Activated T-cell treated with anti-CD3 and anti-CD28 coated beads for 24 hours (primary cell): Measurements from ENCODE around the gene DYNLL2.
A peak's percentile ranks its signal among the peaks of the same experiment; 100 is the strongest.
"Not testable (repeated sequence)": the region's sequence is repeated elsewhere in the genome, so short reads cannot be mapped to it uniquely, and the experiment has no call there.

Experiments
- DNase-seq: peaks from one replicate; pipeline ENCODE4 v3.0.0-alpha.2; 2020; ENCODE audit warnings: low read depth

DYNLL2 gene

DNA sequence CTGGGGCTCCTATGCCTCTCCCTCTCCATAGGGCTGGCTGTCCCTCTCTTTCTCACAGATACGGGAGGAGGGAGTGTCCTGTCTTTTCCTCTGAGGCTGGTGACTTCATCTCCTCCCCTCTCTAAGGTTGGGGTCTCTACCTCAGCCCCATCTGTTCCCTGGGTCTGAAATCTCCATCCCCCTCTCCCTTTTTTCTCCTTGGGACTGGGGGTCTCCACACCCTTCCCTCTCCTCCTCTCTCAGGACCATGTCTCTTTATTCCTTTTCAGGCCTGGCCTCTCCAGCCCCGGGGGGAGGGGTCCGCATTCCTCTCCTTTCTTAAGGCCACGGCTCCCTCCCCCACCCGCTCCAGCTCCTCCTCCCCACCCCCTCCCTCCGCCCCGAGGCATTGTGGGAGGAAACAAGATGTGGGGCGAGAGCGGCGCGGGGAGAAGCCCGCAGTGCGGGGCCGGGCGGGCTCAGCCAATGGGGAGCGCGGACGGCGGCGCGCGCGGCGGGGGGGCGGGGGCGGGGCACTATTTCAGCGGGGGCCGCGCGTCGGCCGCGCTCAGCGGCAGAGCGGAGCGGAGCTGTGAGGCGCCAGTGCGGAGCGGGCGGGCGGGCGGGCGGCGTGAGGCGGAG lies at the start of gene DYNLL2:
TSS of gene DYNLL2 (plus strand) at position 550 of the 621 bp plus-strand sequence. CDS start 3,672 bp downstream, outside the sequence.
- peak; percentile 85 for DNase-seq

DNA sequence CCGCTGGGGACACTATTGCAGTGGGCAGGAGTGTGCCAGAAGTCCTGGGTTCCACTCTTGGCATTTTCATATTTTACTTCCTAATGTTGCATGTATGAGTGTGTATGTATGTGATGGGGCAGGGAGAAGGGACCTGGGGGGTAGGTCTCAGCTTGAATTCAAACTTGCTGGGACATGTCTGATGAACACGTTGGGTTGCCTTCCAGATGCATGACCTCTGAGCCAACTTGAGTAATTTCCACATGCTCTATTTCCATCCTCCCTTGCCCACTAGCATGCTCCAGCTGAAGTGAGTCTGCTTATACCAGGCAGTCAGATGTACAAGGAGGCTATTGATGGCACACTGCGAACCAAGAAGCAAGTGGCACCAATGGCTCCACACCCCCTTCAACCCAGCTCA lies 43.2 kb upstream of the DYNLL2 start:
- DNase-seq: no peak

- DNase-seq: no peak
Measured at GRCh38 chr17:58040386-58040785, 42.8 kb upstream of the DYNLL2 start.

- DNase-seq: no peak
Measured at GRCh38 chr17:58041161-58041560, 42.1 kb upstream of the DYNLL2 start.

- no peak for DNase-seq
Measured at GRCh38 chr17:58043221-58044181, 39.7 kb upstream of the DYNLL2 start.

DNA sequence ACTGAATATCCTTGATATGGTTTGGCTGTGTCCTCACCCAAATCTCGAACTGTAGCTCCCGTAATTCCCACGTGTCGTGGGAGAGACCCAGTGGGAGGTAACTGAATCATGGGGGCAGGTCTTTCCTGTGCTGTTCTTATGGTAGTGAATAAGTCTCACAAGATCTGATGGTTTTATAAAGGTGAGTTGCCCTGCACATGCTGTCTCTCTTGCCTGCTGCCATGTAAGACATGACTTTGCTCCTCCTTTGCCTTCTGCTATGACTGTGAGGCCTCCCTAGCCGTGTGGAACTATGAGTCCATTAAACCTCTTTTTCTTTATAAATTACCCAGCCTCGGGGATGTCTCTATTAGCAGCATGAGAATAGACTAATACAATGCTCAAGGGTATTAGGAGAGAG lies 39.0 kb upstream of the DYNLL2 start:
- not testable (repeated sequence) for DNase-seq

DNA sequence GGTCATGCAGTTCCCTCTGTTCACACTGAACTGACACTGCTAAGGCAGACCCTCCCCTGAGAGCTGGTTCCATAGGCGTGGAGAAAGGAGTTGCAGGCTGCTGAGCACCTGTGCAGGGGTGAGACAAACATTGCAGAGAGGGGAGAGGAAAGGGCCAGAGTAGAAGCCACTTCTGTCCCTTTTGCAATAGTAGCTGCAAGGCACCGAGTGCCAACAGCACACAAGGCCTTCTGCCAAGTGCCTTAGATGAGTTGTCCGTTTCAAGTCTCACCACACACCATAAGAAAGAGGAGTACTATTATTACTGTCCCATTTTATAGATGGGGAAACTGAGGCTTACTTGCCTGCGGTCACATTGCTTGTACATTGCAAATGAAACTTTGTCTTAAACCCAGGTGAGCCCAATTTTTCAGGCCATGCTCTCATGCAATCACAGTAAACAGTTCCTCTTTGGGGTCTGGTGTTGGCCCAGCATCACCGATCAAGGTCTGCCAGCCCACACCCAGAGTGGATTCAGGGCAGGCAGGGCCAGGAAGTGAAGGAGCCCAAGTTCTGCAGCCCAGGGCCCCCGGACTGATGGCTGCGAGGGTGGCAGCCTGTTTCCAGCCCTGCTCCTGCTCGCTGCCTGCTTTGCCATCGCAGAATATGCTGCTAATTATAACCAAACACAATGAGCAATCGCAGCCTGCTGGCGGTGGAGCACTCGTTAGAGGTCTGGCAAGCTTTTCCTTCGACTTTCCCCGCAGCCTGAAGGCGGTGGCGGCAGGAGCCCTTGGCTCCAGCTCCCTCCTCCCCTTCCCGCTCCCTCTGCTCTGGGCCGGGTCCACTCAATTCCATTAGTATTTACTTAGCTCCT lies 36.8 kb upstream of the DYNLL2 start:
- no peak for DNase-seq

GRCh38 chr17:58047376-58048150 lies 35.7 kb upstream of the DYNLL2 start:
- DNase-seq: no peak

GRCh38 chr17:58049533-58049932 lies 33.7 kb upstream of the DYNLL2 start:
- no peak for DNase-seq

GRCh38 chr17:58050966-58051365 lies 32.3 kb upstream of the DYNLL2 start:
- DNase-seq: no peak

GRCh38 chr17:58051468-58051867 lies 31.8 kb upstream of the DYNLL2 start:
- DNase-seq: no peak

DNA sequence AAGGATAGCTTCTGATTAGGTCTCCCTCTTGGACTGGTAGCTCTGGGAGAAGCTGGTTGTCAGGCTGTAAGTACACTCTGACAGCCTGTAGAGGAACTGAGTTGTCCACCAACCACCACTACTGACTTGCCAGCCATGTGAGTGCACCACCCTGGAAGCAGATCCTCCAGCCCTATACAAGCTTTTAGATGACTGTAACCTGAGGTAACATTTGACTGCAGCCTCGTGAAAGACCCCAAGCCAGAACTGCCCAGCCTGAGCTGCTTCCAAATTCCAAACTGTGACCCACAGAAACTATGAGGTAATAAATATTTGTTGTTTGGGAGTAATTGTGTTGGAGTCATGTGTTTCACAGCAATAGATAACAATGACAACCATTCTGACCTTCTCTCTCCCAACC lies 30.8 kb upstream of the DYNLL2 start:
- no peak for DNase-seq

DNA sequence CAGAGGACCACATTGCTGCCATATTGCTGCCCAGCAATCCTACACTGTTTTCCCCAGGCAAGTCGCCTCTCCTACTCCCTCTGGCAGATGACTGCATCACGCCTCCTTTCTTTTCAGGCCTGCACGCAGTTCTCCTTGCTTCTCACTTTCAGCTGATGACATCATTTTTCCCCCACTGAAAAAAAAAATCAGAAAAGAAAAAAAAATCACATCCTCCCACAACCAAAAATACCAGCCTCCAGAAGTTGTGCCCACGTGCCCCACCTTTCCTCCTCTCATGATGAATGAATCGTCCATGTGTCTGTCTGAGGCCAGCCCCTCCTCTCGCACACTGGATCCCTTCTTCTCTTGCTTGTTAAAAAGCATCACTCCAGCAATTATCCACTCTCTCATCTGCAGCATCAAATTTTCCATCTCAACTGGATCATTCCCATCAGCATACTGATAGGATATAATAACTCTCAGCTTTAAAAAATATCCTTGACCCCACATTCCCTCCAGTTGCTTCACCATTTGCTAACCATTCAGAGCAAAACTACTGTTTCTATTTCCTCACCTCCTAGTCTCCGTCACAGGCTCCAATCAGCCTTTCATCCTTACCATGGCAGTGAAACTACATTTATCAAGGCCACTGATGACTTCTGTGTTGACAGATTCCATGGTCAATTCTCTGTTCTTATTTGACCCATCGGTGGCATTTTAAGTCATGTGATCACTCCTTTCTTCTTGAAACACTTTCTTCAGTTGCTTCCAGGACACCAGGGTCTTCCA lies 30.1 kb upstream of the DYNLL2 start:
- no peak for DNase-seq

GRCh38 chr17:58054641-58055040 lies 28.6 kb upstream of the DYNLL2 start:
- no peak for DNase-seq

GRCh38 chr17:58056476-58056875 lies 26.7 kb upstream of the DYNLL2 start:
- no peak for DNase-seq

DNA sequence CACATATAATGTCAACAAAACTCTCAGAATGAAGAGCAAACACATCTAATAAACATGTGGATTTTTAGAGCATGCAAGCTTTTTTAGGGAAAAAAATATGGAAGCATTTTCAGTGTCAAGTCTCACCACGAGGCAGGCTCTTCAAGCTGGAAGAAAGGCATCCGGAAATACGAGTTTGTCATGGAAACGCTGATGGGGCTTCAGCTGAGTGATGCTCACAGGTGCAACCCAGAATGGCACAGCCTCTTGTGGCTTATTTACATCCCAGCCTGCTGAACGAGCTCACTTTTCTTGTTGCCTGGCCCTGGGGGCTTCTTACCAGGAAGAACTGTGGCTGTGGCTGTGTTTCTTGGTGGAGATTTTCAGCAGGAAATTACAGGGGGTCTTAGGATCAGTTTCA lies 24.1 kb upstream of the DYNLL2 start:
- DNase-seq: no peak

DNA sequence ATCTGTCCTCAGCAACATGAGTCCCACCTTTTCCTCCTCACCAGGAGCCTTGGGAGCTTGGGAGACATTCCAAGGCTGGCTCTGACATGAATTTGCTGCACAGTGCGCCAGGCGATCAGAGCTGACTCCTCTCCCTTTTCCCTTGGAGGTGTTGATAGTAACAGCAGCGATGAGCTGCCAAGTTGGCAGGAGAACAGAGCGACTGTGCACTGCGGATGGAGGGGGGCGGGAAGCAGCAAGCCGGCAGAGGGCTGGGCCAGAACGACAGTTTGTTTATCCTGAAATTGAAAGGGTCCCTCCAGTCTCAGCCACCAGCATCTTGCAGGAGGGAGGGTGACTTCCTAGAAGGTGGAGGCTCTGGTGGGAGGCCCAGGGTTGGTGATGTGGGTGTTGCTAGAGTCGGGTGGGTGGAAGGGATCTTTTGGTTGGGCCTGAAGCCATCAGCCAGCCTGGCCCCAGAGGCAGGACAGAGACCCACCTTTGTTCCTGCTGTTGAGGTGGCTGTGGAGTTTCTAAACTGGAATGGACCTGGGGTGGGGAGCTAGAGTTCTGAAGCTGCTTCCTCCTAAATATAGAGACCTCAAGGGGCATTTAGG lies 22.5 kb upstream of the DYNLL2 start:
- no peak for DNase-seq

DNA sequence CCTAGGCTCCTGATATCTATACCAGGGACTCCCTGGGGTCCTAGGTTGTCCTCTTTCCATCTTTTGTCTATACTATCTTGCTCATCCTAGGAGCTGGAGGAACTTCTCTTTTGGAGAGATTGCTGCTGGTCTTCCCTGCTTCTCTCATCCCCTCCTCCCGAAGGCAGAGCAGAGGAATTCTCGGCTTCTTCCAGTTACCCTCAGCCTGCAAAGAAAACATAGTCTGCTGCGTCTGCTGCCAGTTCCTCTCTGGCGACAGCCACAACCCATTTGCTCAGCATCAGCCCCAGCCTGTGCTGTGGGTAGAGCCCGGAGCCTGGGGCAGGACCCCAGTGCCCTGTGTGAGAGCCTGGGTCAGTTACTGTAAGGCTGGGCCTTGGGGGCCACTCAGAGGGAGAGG lies 21.5 kb upstream of the DYNLL2 start:
- DNase-seq: no peak

GRCh38 chr17:58065238-58065637 lies 18.0 kb upstream of the DYNLL2 start:
- no peak for DNase-seq

GRCh38 chr17:58066401-58066800 lies 16.8 kb upstream of the DYNLL2 start:
- DNase-seq: no peak
